Glomerular visceral epithelial cell (primary cell): ENCODE measurements around the gene CLIP3.
"Not testable (repeated sequence)": the region's sequence is repeated elsewhere in the genome, so short reads cannot be mapped to it uniquely, and the experiment has no call there.

ENCODE experiments used
- DNase-seq: peaks from one replicate; pipeline ENCODE4 v3.0.0-alpha.2; 2016; ENCODE audit errors: extremely low spot score

The CLIP3 gene

GRCh38 chr19:36049080-36049698 is 16.5 kb upstream of the CLIP3 start:
- DNase-seq, result no peak

- DNase-seq, result no peak
Measured at GRCh38 chr19:36047835-36048234, 15.2 kb upstream of the CLIP3 start.

- DNase-seq, result no peak
Measured at GRCh38 chr19:36046443-36047050, 13.9 kb upstream of the CLIP3 start.

- DNase-seq, result no peak
Measured at GRCh38 chr19:36043952-36044351, 11.3 kb upstream of the CLIP3 start.

- DNase-seq, result peak; percentile 72
Measured at GRCh38 chr19:36041831-36042230, 9.2 kb upstream of the CLIP3 start.

- DNase-seq, result not testable (repeated sequence)
Measured at GRCh38 chr19:36041092-36041491, 8.4 kb upstream of the CLIP3 start.

- DNase-seq, result no peak
Measured at GRCh38 chr19:36040495-36040894, 7.8 kb upstream of the CLIP3 start.

- no peak for DNase-seq
Measured at GRCh38 chr19:36031308-36031707, 1.4 kb downstream of the CLIP3 start.

- DNase-seq, result peak; percentile 34
Measured at GRCh38 chr19:36030264-36031148, 2.2 kb downstream of the CLIP3 start.

GRCh38 chr19:36028313-36029041 is 4.2 kb downstream of the CLIP3 start:
- DNase-seq, result no peak

GRCh38 chr19:36027696-36028095 is 5.0 kb downstream of the CLIP3 start:
- DNase-seq, result no peak

GRCh38 chr19:36026091-36026876 is 6.4 kb downstream of the CLIP3 start:
- no peak for DNase-seq

- no peak for DNase-seq
Measured at GRCh38 chr19:36025541-36025940, 7.1 kb downstream of the CLIP3 start.

GRCh38 chr19:36023432-36023831 is 9.2 kb downstream of the CLIP3 start:
- no peak for DNase-seq

GRCh38 chr19:36019061-36019670 is 13.5 kb downstream of the CLIP3 start:
- no peak for DNase-seq

GRCh38 chr19:36014012-36014924 is 18.4 kb downstream of the CLIP3 start, which contains the start of gene ALKBH6:
TSS of gene ALKBH6 (minus strand) at chr19:36014213. CDS start at chr19:36013397, 816 bp downstream.
- DNase-seq, result peak; percentile 99

GRCh38 chr19:36013280-36014011 is 19.2 kb downstream of the CLIP3 start:
- DNase-seq, result no peak

- DNase-seq, result no peak
Measured at GRCh38 chr19:36010402-36010801, 22.3 kb downstream of the CLIP3 start.
